Stimulated activated effector memory CD8-positive, alpha-beta T cell treated with anti-CD3 and anti-CD28 coated beads, Interleukin-12 subunit alpha, Interleukin-12 subunit beta, amount 100 ng/mL, for 72 hours (primary cell): Measurements from ENCODE around the gene TPRX2.
"Not testable (repeated sequence)": the region's sequence is repeated elsewhere in the genome, so short reads cannot be mapped to it uniquely, and the experiment has no call there.

Source experiments
- ATAC-seq: fragments of 150-1000 bp; cut with Tn5 transposase; 2 replicates; pipeline ENCODE4 v1.10.0; 2021
- DNase-seq, 2 donors: peaks; one replicate each; pipeline ENCODE4 v3.0.0; 2021 to 2022; ENCODE audit warnings: low spot score in 2 of 2
- H3K27ac Mint-ChIP-seq: one replicate; pipeline ENCODE4 v1.8.0; 2022; ENCODE audit warnings: mild to moderate bottlenecking, mixed read lengths
- H3K36me3 Mint-ChIP-seq: one replicate; pipeline ENCODE4 v1.8.0; 2022; ENCODE audit warnings: mild to moderate bottlenecking, mixed read lengths
- H3K4me1 Mint-ChIP-seq: one replicate; pipeline ENCODE4 v1.8.0; 2022; ENCODE audit warnings: mixed read lengths
- H3K4me3 Mint-ChIP-seq: one replicate; pipeline ENCODE4 v1.8.0; 2022; ENCODE audit warnings: mild to moderate bottlenecking, mixed read lengths
- H3K9me3 Mint-ChIP-seq: one replicate; pipeline ENCODE4 v1.8.0; 2022; ENCODE audit warnings: mixed read lengths

TPRX2 gene

DNA sequence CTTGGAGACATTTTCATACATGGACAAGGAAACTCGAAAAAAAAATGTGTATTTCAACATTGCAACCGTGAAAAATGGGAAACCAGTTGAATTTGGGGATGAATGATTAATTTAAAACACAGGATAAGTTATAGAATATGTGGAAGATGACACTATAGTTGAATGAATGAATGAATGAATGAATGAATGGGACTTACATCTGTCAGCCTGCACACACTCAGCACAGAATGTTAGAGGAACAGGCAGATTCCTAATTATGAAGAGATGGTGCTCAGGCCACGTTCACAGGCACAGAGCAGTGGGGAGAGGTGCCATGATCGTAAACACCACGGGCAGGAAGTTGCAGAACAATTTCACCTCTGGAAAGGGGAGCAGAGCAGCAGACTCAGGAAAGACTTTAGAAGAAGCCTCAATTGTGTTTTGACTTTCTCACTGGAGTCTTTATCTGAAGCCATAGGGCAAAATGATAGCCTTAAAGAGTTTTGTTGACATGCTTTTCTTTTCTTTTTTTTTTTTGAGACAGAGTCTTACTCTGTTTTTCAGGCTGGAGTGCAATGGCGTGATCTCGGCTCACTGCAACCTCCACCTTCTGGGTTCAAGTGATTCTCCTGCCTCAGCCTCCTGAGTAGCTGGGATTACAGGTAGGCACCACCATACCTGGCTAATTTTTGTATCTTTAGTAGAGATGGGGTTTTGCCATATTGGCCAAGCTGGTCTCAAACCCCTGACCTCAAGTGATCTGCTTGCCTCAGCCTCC, 32.0 kb downstream of the TPRX2 start:
- H3K36me3 Mint-ChIP-seq, result no peaks in the 10 kb centered on the region
- no peaks in the 10 kb centered on the region for H3K4me1 Mint-ChIP-seq
- H3K9me3 Mint-ChIP-seq, result no peaks in the 10 kb centered on the region
- H3K4me3 Mint-ChIP-seq, result no peak overlapping the region
- H3K27ac Mint-ChIP-seq, result no peak overlapping the region
- ATAC-seq, result no peak
- no peak for DNase-seq

DNA sequence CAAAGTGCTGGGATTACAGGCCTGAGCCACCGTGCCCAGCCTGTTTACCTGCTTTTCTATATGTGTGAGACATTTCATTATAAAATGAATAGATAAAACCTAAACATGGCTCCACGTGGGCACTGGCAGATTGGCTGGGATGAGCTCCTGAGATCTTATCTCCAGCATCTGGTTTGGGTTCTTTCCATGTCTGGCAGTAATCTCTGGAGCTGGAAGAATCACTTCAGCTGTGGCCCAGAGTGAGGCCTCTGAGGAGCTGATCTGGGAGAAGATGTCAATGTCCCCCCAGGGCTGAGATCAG, 32.5 kb downstream of the TPRX2 start:
- Mint-ChIP-seq H3K9me3 (no peaks in the 10 kb centered on the region), H3K27ac (no peak overlapping the region), H3K4me3 (no peak overlapping the region), H3K36me3 (no peaks in the 10 kb centered on the region), H3K4me1 (no peaks in the 10 kb centered on the region)
- ATAC-seq (no peak), DNase-seq (no peak)

DNA sequence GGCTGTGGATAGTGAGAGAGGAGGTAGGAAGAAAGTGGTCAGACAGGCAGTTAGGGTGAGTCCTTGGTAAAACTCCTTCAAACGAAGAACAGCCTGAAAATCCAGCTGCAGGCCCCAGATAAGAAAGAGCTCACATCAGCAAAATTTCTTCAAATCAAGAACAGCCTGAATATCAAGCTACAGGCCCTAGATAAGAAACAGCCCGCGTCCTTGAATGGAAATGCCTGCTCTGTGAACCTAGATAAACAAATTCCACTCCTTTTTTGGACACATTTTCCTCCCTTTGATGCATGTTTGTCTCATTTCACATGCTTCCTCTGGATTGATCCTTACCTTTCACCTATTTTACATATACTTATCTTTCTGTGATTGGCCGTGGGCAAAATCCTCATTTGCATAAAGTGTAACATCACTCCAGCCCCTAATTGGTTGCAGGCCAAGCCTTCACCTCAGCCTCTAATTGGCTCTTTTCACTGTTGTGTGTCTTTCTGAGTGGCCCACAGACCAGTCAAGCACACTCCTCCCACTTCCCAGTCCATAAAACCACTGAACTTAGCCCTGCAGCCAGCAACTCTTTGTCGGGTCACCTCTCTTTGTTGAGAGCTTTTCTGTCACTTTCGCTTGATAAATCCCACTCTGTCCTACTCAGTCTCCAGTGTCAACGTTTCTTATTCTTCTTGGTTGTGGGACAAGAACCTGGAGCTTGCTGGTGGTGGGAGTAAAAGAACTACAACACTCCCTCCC, 33.1 kb downstream of the TPRX2 start:
- H3K27ac Mint-ChIP-seq, result no peak overlapping the region
- no peak overlapping the region for H3K4me3 Mint-ChIP-seq
- H3K9me3 Mint-ChIP-seq, result no peaks in the 10 kb centered on the region
- no peak for ATAC-seq
- H3K36me3 Mint-ChIP-seq, result no peaks in the 10 kb centered on the region
- no peak for DNase-seq
- no peaks in the 10 kb centered on the region for H3K4me1 Mint-ChIP-seq

DNA sequence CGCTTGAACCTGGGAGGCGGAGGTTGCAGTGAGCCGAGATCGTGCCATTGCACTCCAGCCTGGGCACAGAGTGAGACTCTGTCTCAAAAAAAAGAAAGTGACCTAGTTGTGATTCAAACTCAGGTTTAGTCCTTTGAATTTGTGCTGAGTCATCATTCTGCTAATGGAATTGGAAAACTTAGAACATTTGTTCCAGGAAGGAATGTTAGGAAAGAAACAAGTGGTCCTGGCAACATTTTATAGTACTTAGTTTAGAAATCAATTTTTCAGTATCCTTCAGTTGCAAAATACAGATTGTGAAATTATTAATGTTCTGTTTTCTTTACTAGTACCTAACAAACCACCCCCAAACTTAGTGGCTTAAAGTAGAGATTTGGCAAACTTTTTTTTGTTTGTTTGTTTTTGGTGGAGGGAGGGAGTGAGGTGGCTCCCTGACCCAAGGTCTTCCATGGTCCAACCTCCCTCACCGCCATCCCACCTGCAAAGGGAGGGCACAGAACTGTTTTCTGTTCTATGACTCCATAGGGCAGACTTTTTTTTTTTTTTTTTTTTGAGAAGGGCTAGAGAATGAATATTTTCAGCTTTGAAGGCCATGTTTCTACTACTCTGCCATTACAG, 36.2 kb downstream of the TPRX2 start:
- no peak overlapping the region for H3K27ac Mint-ChIP-seq

DNA sequence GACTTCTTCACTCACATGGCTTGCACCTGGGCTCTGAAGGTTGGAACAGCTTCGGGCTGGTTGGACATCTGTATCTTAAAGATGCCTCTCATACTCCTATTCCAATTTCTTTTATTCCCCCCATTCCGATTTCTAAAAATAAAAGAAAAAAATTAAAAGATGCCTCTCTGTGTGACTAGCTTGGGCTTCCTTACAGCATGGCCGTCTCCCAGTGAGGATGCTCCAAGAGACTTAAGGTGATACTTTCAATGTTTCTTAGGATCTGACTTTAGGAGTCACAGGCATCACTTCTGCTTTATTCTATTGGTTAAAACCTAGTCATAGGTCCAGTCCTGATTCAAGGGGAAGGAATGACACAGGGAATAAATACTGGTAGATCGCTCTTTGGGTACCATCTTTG, 37.0 kb downstream of the TPRX2 start:
- Mint-ChIP-seq H3K9me3 (no peaks in the 10 kb centered on the region), H3K27ac (no peak overlapping the region), H3K4me3 (no peak overlapping the region), H3K36me3 (no peaks in the 10 kb centered on the region), H3K4me1 (no peaks in the 10 kb centered on the region)
- DNase-seq (no peak), ATAC-seq (no peak)

More for the DNA sequence above, 36.2 kb downstream of the TPRX2 start:
- DNase-seq, result no peak
- Mint-ChIP-seq H3K4me3 (no peak overlapping the region), H3K4me1 (no peaks in the 10 kb centered on the region), H3K9me3 (no peaks in the 10 kb centered on the region), H3K36me3 (no peaks in the 10 kb centered on the region)
- ATAC-seq, result no peak

DNA sequence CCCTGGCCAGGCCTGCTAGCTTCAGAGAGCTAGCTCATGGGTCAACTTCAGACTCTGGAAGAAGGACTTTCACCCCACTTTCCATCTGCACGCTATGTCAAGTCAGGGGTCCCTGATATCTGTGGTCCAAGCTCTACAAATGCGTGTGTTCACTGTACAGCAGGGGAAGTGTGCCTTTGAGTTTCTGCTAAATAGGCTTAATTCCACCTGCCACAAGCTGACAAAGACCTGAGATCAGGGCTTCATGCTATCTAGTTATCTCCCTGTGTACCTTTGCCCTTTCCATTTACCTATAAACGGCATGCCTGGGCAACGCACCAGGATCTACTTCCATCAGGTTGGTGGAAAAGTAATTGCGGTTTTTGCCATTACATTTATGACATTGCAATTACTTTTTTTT, 37.7 kb downstream of the TPRX2 start:
- Mint-ChIP-seq H3K4me1 (no peaks in the 10 kb centered on the region), H3K36me3 (no peaks in the 10 kb centered on the region), H3K4me3 (no peak overlapping the region), H3K27ac (no peak overlapping the region), H3K9me3 (no peaks in the 10 kb centered on the region)
- DNase-seq, result no peak
- no peak for ATAC-seq

DNA sequence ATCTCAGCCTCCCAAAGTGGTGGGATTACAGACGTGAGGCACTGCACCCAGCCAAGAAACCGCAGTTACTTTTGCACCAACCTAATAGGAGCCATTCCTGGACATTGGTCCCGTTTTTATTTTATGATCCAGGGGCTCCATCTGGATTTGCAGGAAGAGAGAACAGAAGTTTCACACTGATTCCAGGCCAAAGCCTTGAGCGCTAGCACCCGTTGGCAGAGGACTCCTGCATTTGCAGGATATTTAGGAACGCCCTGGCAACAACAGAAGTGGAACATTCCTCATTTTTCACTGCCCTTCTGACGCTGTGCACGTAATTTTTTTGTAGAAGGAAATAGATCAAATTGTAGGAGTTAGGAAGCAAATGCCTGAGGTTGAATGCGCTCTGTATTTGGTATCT, 38.8 kb downstream of the TPRX2 start:
- no peaks in the 10 kb centered on the region for H3K36me3 Mint-ChIP-seq
- H3K27ac Mint-ChIP-seq, result no peak overlapping the region
- H3K4me1 Mint-ChIP-seq, result no peaks in the 10 kb centered on the region
- no peak overlapping the region for H3K4me3 Mint-ChIP-seq
- no peaks in the 10 kb centered on the region for H3K9me3 Mint-ChIP-seq
- DNase-seq (no peak), ATAC-seq (no peak)

DNA sequence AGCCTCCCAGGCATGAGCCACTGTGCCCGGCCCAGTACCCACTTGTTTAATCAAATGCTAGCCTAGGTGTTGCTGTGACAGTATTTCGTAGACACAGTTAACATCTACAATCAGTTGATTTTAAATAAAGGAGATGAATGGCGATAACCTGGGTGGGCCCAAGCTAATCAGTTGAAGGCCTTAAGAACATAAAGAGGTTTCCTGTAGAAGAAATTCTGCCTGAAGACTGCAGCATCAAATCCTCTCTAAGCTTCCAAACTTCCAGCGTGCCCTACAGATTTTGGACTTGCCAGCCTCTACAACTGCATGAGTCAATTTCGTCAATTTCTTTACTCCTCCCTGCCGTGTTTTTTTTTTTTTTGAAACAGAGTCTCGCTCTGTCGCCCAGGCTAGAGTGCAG, 40.3 kb downstream of the TPRX2 start:
- Mint-ChIP-seq H3K36me3 (no peaks in the 10 kb centered on the region), H3K4me1 (no peaks in the 10 kb centered on the region), H3K9me3 (no peaks in the 10 kb centered on the region), H3K27ac (no peak overlapping the region), H3K4me3 (no peak overlapping the region)
- DNase-seq (no peak), ATAC-seq (no peak)

DNA sequence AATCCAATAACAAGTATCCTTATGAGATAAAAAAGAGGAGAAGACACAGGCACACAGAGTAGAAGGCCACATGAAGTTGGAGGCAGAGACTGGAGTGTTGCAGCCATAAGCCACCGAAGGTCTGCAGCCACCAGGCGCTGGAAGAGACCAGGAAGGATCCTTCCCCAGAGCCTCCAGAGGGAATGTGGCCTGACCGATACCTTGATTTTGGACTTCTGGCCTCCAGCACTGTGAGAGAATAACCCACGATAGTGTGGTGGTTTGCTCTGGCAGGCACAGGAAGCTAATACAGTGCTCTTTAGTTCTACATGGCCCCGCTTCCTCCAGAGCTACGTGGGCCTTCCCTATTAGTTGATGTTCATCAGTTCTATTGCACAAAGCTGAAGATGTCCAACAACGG, 42.3 kb downstream of the TPRX2 start:
- no peak for DNase-seq
- H3K4me1 Mint-ChIP-seq, result no peaks in the 10 kb centered on the region
- no peak overlapping the region for H3K27ac Mint-ChIP-seq
- no peaks in the 10 kb centered on the region for H3K9me3 Mint-ChIP-seq
- ATAC-seq, result no peak
- H3K4me3 Mint-ChIP-seq, result no peak overlapping the region
- H3K36me3 Mint-ChIP-seq, result no peaks in the 10 kb centered on the region

DNA sequence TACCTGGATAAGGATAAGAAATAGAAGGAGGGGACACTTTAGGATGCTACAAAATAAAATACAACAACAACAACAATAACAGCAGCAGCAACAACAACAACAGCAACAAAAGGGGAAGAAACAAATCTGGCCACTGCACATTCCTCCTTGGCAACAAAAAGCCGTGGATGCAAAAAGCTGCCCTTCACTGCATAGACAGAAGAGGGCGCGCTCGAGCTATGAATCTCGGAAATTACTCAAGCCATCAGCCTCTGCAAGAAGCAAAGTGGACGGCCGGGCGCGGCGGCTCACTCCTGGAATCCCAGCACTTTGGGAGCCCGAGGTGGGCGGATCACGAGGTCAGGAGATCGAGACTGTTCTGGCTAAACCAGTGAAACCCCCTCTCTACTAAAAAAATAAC, 50.3 kb downstream of the TPRX2 start:
- ATAC-seq, H3K36me3 Mint-ChIP-seq, H3K4me1 Mint-ChIP-seq, H3K9me3 Mint-ChIP-seq, H3K4me3 Mint-ChIP-seq, H3K27ac Mint-ChIP-seq: not testable (repeated sequence)
- DNase-seq, result peak; percentile 76 to 86

DNA sequence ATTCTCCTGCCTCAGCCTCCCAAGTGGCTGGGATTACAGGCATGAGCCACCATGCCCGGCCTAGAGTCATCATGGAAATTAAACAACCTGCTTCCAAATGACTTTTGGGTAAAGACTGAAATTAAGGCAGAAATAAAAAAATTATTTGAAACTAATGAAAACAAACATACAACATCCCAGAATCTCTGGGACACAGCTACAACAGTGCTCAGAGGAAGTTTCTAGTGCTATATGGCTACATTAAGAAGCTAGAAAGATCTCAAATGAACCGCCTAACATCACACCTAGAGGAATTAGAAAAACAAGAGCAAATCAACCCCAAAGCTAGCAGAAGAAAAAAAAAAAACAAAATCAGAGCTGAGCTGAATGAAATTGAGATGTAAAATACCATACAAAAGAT, 51.2 kb downstream of the TPRX2 start:
- H3K4me1 Mint-ChIP-seq, H3K9me3 Mint-ChIP-seq, H3K27ac Mint-ChIP-seq, ATAC-seq, H3K36me3 Mint-ChIP-seq, H3K4me3 Mint-ChIP-seq: not testable (repeated sequence)
- DNase-seq, result peak in 1 of 2 donors; percentile 46
